HS-27A (cell line): ENCODE measurements around the gene NCK2.

Source experiments
- DNase-seq: peaks from one replicate; pipeline ENCODE4 v3.0.0-alpha.2; 2012; ENCODE audit warnings: low read depth, missing footprints

The NCK2 gene

GRCh38 chr2:105736145-105736544 lies 8.6 kb upstream of the NCK2 start:
- DNase-seq = no peak

GRCh38 chr2:105737980-105738657 lies 6.6 kb upstream of the NCK2 start:
- DNase-seq = no peak

GRCh38 chr2:105738658-105739241 lies 6.0 kb upstream of the NCK2 start:
- no peak for DNase-seq

GRCh38 chr2:105739426-105739825 lies 5.3 kb upstream of the NCK2 start:
- DNase-seq = no peak

GRCh38 chr2:105739944-105740530 lies 4.7 kb upstream of the NCK2 start:
- DNase-seq = no peak

- no peak for DNase-seq
These were observed 3.5 kb upstream of the NCK2 start for GRCh38 chr2:105741174-105741573.

- no peak for DNase-seq
These were observed 3.1 kb upstream of the NCK2 start for GRCh38 chr2:105741617-105742016.

- no peak for DNase-seq
These were observed 412 bp upstream of the NCK2 start for GRCh38 chr2:105744091-105744908.

GRCh38 chr2:105746177-105747080 lies 1.7 kb downstream of the NCK2 start:
- DNase-seq = no peak

GRCh38 chr2:105747254-105747894 lies 2.7 kb downstream of the NCK2 start:
- DNase-seq = no peak

GRCh38 chr2:105747991-105748390 lies 3.3 kb downstream of the NCK2 start:
- no peak for DNase-seq

GRCh38 chr2:105748566-105748965 lies 3.9 kb downstream of the NCK2 start:
- DNase-seq = no peak

- DNase-seq = no peak
These were observed 5.1 kb downstream of the NCK2 start for GRCh38 chr2:105749583-105750400.

- no peak for DNase-seq
These were observed 6.0 kb downstream of the NCK2 start for GRCh38 chr2:105750735-105751134.

GRCh38 chr2:105751272-105751671 lies 6.6 kb downstream of the NCK2 start:
- no peak for DNase-seq

- no peak for DNase-seq
These were observed 8.1 kb downstream of the NCK2 start for GRCh38 chr2:105752691-105753358.

GRCh38 chr2:105753380-105753779 lies 8.7 kb downstream of the NCK2 start:
- no peak for DNase-seq

- DNase-seq = no peak
These were observed 9.3 kb downstream of the NCK2 start for GRCh38 chr2:105754011-105754410.

- DNase-seq = no peak
These were observed 10.3 kb downstream of the NCK2 start for GRCh38 chr2:105754994-105755393.

- DNase-seq = no peak
These were observed 11.2 kb downstream of the NCK2 start for GRCh38 chr2:105755895-105756294.
